H1 (cell line): ENCODE results near the gene COA1. TPM values are rescaled to one million over a fixed set of nuclear protein-coding genes. Genes with fewer than 3 reads are reported as not detected.

Source experiments
- CTCF ChIA-PET: fragments of 300-600 bp; sonication (Branson Sonifier 250); formaldehyde crosslinking; loops from one replicate; lab custom pipeline; 2021; ENCODE audit not compliant: partially characterized antibody; lab: Charles Lee
- POLR2A ChIA-PET: fragments of 300-600 bp; sonication (Branson Sonifier 250); formaldehyde crosslinking; loops from one replicate; lab custom pipeline; 2021; ENCODE audit warnings: inconsistent platforms; ENCODE audit not compliant: partially characterized antibody; lab: Charles Lee
- DNase-seq, 2 experiments: peaks; one replicate each; pipeline versions ENCODE4 v3.0.0 to v3.0.0-alpha.2; 2010 to 2022; ENCODE audit warnings: low spot score in 2 of 2, low read depth in 1 of 2, mixed read lengths in 1 of 2
- FAIRE-seq: peaks from 2 replicates; lab custom pipeline; 2011; peaks lifted over from hg19 to GRCh38; lab: Jason Lieb, UNC
- H2AFZ ChIP-seq: 2 replicates; pipeline ENCODE4 v1.8.1; 2012; ENCODE audit warnings: low read length, inconsistent platforms
- H2AK5ac ChIP-seq: 2 replicates; pipeline ENCODE4 v1.6.1; 2013; ENCODE audit warnings: low read depth, low read length
- H2BK120ac ChIP-seq: replicated peaks from 2 replicates; pipeline ENCODE3; 2013; ENCODE audit warnings: low read depth, low read length, inconsistent platforms
- H2BK12ac ChIP-seq: 2 replicates; pipeline ENCODE4 v1.6.1; 2013; ENCODE audit warnings: low read depth, low read length
- H2BK15ac ChIP-seq: 2 replicates; pipeline ENCODE4 v1.6.1; 2013; ENCODE audit warnings: low read length
- H2BK20ac ChIP-seq: 2 replicates; pipeline ENCODE4 v1.6.1; 2013; ENCODE audit warnings: low read length
- H2BK5ac ChIP-seq: 2 replicates; pipeline ENCODE4 v1.6.1; 2013; ENCODE audit warnings: low read depth, low read length
- H3K14ac ChIP-seq: 2 replicates; pipeline ENCODE4 v1.6.1; 2013; ENCODE audit warnings: inconsistent platforms; ENCODE audit not compliant: insufficient read length
- H3K18ac ChIP-seq: 2 replicates; pipeline ENCODE4 v1.6.1; 2013; ENCODE audit warnings: low read length; ENCODE audit errors: extremely low read depth
- H3K23ac ChIP-seq: 2 replicates; pipeline ENCODE4 v1.6.1; 2013; ENCODE audit warnings: inconsistent platforms; ENCODE audit not compliant: insufficient read length
- H3K23me2 ChIP-seq: 2 replicates; pipeline ENCODE4 v1.6.1; 2013; ENCODE audit warnings: low read depth, low read length
- H3K27ac ChIP-seq: 2 replicates; pipeline ENCODE4 v1.6.1; 2011; ENCODE audit warnings: low read depth, low read length, inconsistent platforms
- H3K27me3 ChIP-seq, 4 experiments: replicated peaks in 1 of 4; 1 replicate in 1 of 4; 2 replicates in 3 of 4; pipeline versions ENCODE4 v1.6.1 to v1.8.1; 2011 to 2013; ENCODE audit warnings: low read length in 3 of 4, mild to moderate bottlenecking in 3 of 4, inconsistent platforms in 2 of 4, mixed read lengths in 2 of 4, moderate library complexity in 1 of 4; ENCODE audit not compliant: control insufficient read depth in 3 of 4, insufficient read depth in 3 of 4; ENCODE audit errors: extremely low read depth in 1 of 4
- H3K36me3 ChIP-seq, 4 experiments: 2 replicates each; pipeline versions ENCODE4 v1.6.1 to v1.8.1; 2011 to 2013; ENCODE audit warnings: mild to moderate bottlenecking in 4 of 4, low read length in 3 of 4, moderate library complexity in 2 of 4, control low read depth in 1 of 4, inconsistent platforms in 1 of 4; ENCODE audit not compliant: insufficient read depth in 4 of 4, control insufficient read depth in 2 of 4
- H3K4ac ChIP-seq: replicated peaks from 2 replicates; pipeline ENCODE3; 2013; ENCODE audit warnings: low read length, low read depth, mixed read lengths, inconsistent platforms; ENCODE audit not compliant: insufficient read length
- H3K4me1 ChIP-seq, 4 experiments: replicated peaks in 1 of 4; 1 replicate in 1 of 4; 2 replicates in 3 of 4; pipeline versions ENCODE4 v1.6.1 to v1.8.1; 2011 to 2013; ENCODE audit warnings: low read length in 3 of 4, inconsistent platforms in 2 of 4, mixed read lengths in 1 of 4; ENCODE audit not compliant: insufficient read depth in 4 of 4, control insufficient read depth in 3 of 4
- H3K4me2 ChIP-seq, 2 experiments: 2 replicates each; pipeline versions ENCODE4 v1.6.1 to v1.8.1; 2011 to 2013; ENCODE audit warnings: low read depth in 2 of 2, low read length in 2 of 2, control low read depth in 1 of 2, inconsistent platforms in 1 of 2, mild to moderate bottlenecking in 1 of 2; ENCODE audit not compliant: insufficient read depth in 1 of 2
- H3K4me3 ChIP-seq, 4 experiments: fragments of 200-600, 300-600 bp in 1 of 4; sonication (generic), shearing (Covaris generic), sonication (Bioruptor Twin) in 1 of 4; 2 replicates each; pipeline versions ENCODE4 v1.5.1 to v1.8.1; 2011 to 2016; ENCODE audit warnings: low read length in 4 of 4, low read depth in 3 of 4, control low read depth in 2 of 4, inconsistent platforms in 2 of 4, mild to moderate bottlenecking in 2 of 4, mixed read lengths in 1 of 4, moderate library complexity in 1 of 4; ENCODE audit not compliant: insufficient read depth in 2 of 4; ENCODE audit errors: extremely low read depth in 1 of 4
- H3K56ac ChIP-seq: replicated peaks from 2 replicates; pipeline ENCODE3; 2013; ENCODE audit warnings: low read depth, mild to moderate bottlenecking, mixed read lengths, low read length, inconsistent platforms; ENCODE audit not compliant: insufficient read length
- H3K79me1 ChIP-seq: 2 replicates; pipeline ENCODE4 v1.6.1; 2013; ENCODE audit warnings: low read depth, low read length, control low read depth
- H3K79me2 ChIP-seq, 2 experiments: 2 replicates each; pipeline versions ENCODE4 v1.6.1 to v1.8.1; 2012 to 2013; ENCODE audit warnings: low read length in 2 of 2, mild to moderate bottlenecking in 2 of 2, inconsistent platforms in 1 of 2; ENCODE audit not compliant: insufficient read depth in 2 of 2, control insufficient read depth in 1 of 2
- H3K9ac ChIP-seq, 4 experiments: replicated peaks in 1 of 4; 1 replicate in 1 of 4; 2 replicates in 3 of 4; pipeline versions ENCODE4 v1.6.1 to v1.8.1; 2011 to 2013; ENCODE audit warnings: low read depth in 3 of 4, low read length in 3 of 4, control low read depth in 2 of 4, mild to moderate bottlenecking in 2 of 4, moderate library complexity in 2 of 4, inconsistent platforms in 1 of 4; ENCODE audit errors: extremely low read depth in 1 of 4
- H3K9me3 ChIP-seq, 2 experiments: 2 replicates each; pipeline versions ENCODE4 v1.6.1 to v1.8.1; 2012 to 2013; ENCODE audit warnings: mild to moderate bottlenecking in 2 of 2, moderate library complexity in 2 of 2, control low read depth in 1 of 2, inconsistent platforms in 1 of 2, low read depth in 1 of 2, low read length in 1 of 2, mixed read lengths in 1 of 2; ENCODE audit not compliant: insufficient read depth in 2 of 2
- H4K20me1 ChIP-seq, 2 experiments: replicated peaks in 1 of 2; 2 replicates each; pipeline versions ENCODE3 to v1.8.1; 2011 to 2013; ENCODE audit warnings: inconsistent platforms in 2 of 2, low read length in 2 of 2, mild to moderate bottlenecking in 1 of 2; ENCODE audit not compliant: insufficient read depth in 2 of 2, control insufficient read depth in 1 of 2
- H4K5ac ChIP-seq: 2 replicates; pipeline ENCODE4 v1.6.1; 2013; ENCODE audit warnings: low read length, low read depth, mixed read lengths, inconsistent platforms; ENCODE audit not compliant: insufficient read length
- H4K8ac ChIP-seq: 2 replicates; pipeline ENCODE4 v1.8.0; 2013; ENCODE audit warnings: mild to moderate bottlenecking, moderate library complexity, low read length, inconsistent platforms; ENCODE audit not compliant: insufficient read depth; ENCODE audit errors: extremely low read depth
- H4K91ac ChIP-seq: replicated peaks from 2 replicates; pipeline ENCODE3; 2013; ENCODE audit warnings: low read length, mixed read lengths, inconsistent platforms; ENCODE audit not compliant: insufficient read length
- CBX5 ChIP-seq: fragments of 300-800, 300-1000 bp; sonication (generic); IDR thresholded peaks from 2 replicates; pipeline ENCODE4 v1.7.1; 2016; ENCODE audit warnings: antibody characterized with exemption, low read length, low read depth
- EGR1 ChIP-seq: IDR thresholded peaks from 2 replicates; pipeline ENCODE4 v1.6.1; 2011; ENCODE audit warnings: low read depth, low read length, borderline replicate concordance
- HDAC6 ChIP-seq: IDR thresholded peaks from one replicate; pipeline ENCODE4 v1.7.1; 2012; ENCODE audit warnings: low read depth, mild to moderate bottlenecking, inconsistent platforms, low read length, moderate library complexity
- KDM4A ChIP-seq: IDR thresholded peaks from one replicate; pipeline ENCODE4 v1.7.1; 2012; ENCODE audit warnings: low read depth, mild to moderate bottlenecking, moderate library complexity, low read length, inconsistent platforms; ENCODE audit not compliant: severe bottlenecking
- MAFK ChIP-seq: IDR thresholded peaks from 2 replicates; pipeline ENCODE4 v1.6.1; 2012; ENCODE audit warnings: low read depth, mild to moderate bottlenecking, improper control_type of control experiment, low read length
- PHF8 ChIP-seq: fragments of 200-600 bp; sonication (generic); conservative IDR thresholded peaks from 2 replicates; pipeline ENCODE4 v1.7.1; 2012; ENCODE audit warnings: low read depth, mild to moderate bottlenecking, inconsistent platforms, low read length, moderate library complexity
- POLR2AphosphoS5 ChIP-seq: IDR thresholded peaks from 2 replicates; pipeline ENCODE4 v1.6.1; 2011; ENCODE audit warnings: low read depth, low read length
- RXRA ChIP-seq: IDR thresholded peaks from 2 replicates; pipeline ENCODE4 v1.6.1; 2011; ENCODE audit warnings: low read depth, mild to moderate bottlenecking, low read length, moderate library complexity; ENCODE audit not compliant: insufficient read depth
- SRF ChIP-seq: IDR thresholded peaks from 2 replicates; pipeline ENCODE4 v1.6.1; 2011; ENCODE audit warnings: mild to moderate bottlenecking, low read depth, low read length, moderate library complexity
- TBP ChIP-seq: IDR thresholded peaks from 2 replicates; pipeline ENCODE4 v1.6.1; 2011; ENCODE audit warnings: low read depth, low read length, improper control_type of control experiment
- WGBS, 2 experiments: shearing (Covaris generic) in 1 of 2; methylation state at CpG; one replicate each; pipeline versions ENCODE4 v1.1.6 to v1.1.7; 2013 to 2015; ENCODE audit warnings: low lambda C conversion rate in 2 of 2, mixed read lengths in 2 of 2, inconsistent platforms in 1 of 2, low coverage in 1 of 2, missing lambda C conversion rate in 1 of 2; ENCODE audit not compliant: insufficient replicate concordance in 2 of 2, insufficient coverage in 1 of 2, insufficient read length in 1 of 2; ENCODE audit errors: extremely low coverage in 1 of 2, missing lambda C conversion rate in 1 of 2; 5-methylcytosine and 5-hydroxymethylcytosine counted together
- polyA plus RNA-seq, 7 experiments: library from polyadenylated mRNA; depleted of rRNA in 3 of 7; stranded (reverse) in 5 of 7; unstranded in 2 of 7; fragments of >200 nt in 5 of 7; fragments of 200-250 nt in 2 of 7; gene quantifications; 1 replicate in 5 of 7; 2 replicates in 1 of 7; 4 replicates in 1 of 7; pipeline versions ENCODE4 v1.2.1 to v1.2.3, GENCODE V29; 2011 to 2013; ENCODE audit warnings: missing spikeins in 2 of 7, mixed read lengths in 2 of 7
- total RNA-seq: library from RNA; stranded (reverse); fragmentation: NEBNext Ultra II Directional; extraction: Animal tissue kit (Norgen Biotek cat#: 25700); gene quantifications from 2 replicates; pipeline ENCODE4 v1.2.1, GENCODE V29; 2021
- TF ChIP-seq, protein P1 (sequence below): IDR thresholded peaks from 2 replicates; pipeline ENCODE4 v1.6.1; 2011; ENCODE audit warnings: low read depth, mild to moderate bottlenecking, low read length; ENCODE audit not compliant: insufficient read depth
- TF ChIP-seq, protein P2 (sequence below): IDR thresholded peaks from 2 replicates; pipeline ENCODE4 v1.6.1; 2012; ENCODE audit warnings: inconsistent platforms

COA1 gene
- total and polyA plus RNA-seq, 2 of the 8 experiments (the other 6 are each of a cell fraction or from before 2014, with no cell fraction given): 98.6 to 143 TPM

DNA sequence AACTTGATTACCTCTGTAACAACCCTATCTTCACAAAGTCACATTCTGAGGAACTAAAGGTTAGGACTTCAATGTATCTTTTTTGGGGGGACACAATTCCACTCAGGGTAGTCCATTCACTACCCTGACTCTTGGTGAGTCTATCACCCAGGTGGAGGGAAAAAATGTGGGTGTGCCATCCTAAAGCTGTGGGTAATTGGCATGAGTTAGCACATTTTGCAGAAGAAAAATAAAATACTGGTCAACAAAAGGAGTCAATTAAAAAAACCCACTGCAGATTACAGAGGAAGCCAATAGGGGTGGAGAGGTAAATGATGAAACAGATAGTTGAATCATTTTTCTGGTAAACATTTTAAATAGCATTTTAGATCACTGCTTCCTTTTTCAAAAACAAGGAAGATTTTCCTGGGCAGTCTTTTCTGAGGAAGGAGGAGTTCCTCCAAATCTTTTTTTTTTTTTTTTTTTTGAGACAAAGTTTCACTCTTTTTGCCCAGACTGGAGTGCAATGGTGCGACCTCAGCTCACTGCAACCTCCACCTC is 24.0 kb upstream of the COA1 start:
- H4K91ac ChIP-seq: no peak overlapping the region
- no peak overlapping the region for H3K18ac ChIP-seq
- DNase-seq (no peak), FAIRE-seq (no peak)
- H3K4me2 ChIP-seq: no peak overlapping the region
- no peaks in the 10 kb centered on the region for H3K36me3 ChIP-seq
- no peak overlapping the region for H3K9ac ChIP-seq
- H2BK12ac ChIP-seq: no peak overlapping the region
- no peak overlapping the region for H3K56ac ChIP-seq
- no peak overlapping the region for H4K8ac ChIP-seq
- WGBS, 2 experiments: 100% methylated on average over 1 of the region's 1 CpG; no CpG with 5 or more reads in 1 of the 2 experiments
- H3K4ac ChIP-seq: no peak overlapping the region
- H2BK5ac ChIP-seq: no peak overlapping the region
- no peaks in the 10 kb centered on the region for H3K79me1 ChIP-seq
- H3K14ac ChIP-seq: no peak overlapping the region
- peaks cover 0 to 5% (median 2%) of the 10 kb centered on the region in 4 experiments; a peak in 5 of 7 replicates for H3K4me1 ChIP-seq
- no peak overlapping the region for H3K23ac ChIP-seq
- no peak overlapping the region for H2BK120ac ChIP-seq
- H3K27ac ChIP-seq: no peak overlapping the region
- H3K27me3 ChIP-seq: peaks cover 0 to 8% (median 2%) of the 10 kb centered on the region in 4 experiments; a peak in 4 of 7 replicates
- no peak overlapping the region for H2AFZ ChIP-seq
- H4K5ac ChIP-seq: no peak overlapping the region
- ChIA-PET CTCF (interaction anchor here (0.6 to 0.7 kb wide), 3 partner anchors 11 to 291 kb away, joined by 3 to 5 read pairs (median 3); no protein-coding TSS in a partner anchor), POLR2A (interaction anchor here (0.6 to 0.7 kb wide), 2 partner anchors 10 to 46 kb away, joined by 3 to 5 read pairs; no protein-coding TSS in a partner anchor)
- no peak overlapping the region for H2BK15ac ChIP-seq
- H3K4me3 ChIP-seq: no peak overlapping the region
- H2BK20ac ChIP-seq: no peak overlapping the region
- no peaks in the 10 kb centered on the region for H4K20me1 ChIP-seq
- H3K79me2 ChIP-seq: no peaks in the 10 kb centered on the region
- no peaks in the 10 kb centered on the region for H3K9me3 ChIP-seq
- no peak overlapping the region for H2AK5ac ChIP-seq
- H3K23me2 ChIP-seq: peaks cover 3% of the 10 kb centered on the region
- no peak for TF ChIP-seq CBX5
- TF ChIP-seq TBP: no peak
- TF ChIP-seq RXRA: no peak
- TF ChIP-seq, protein P1, sequence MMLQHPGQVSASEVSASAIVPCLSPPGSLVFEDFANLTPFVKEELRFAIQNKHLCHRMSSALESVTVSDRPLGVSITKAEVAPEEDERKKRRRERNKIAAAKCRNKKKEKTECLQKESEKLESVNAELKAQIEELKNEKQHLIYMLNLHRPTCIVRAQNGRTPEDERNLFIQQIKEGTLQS: no peak
- no peak for TF ChIP-seq POLR2AphosphoS5
- no peak for TF ChIP-seq MAFK
- no peak for TF ChIP-seq PHF8
- TF ChIP-seq KDM4A: no peak
- TF ChIP-seq, protein P2, sequence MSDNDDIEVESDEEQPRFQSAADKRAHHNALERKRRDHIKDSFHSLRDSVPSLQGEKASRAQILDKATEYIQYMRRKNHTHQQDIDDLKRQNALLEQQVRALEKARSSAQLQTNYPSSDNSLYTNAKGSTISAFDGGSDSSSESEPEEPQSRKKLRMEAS: no peak
- no peak for TF ChIP-seq SRF
- no peak for TF ChIP-seq HDAC6
- no peak for TF ChIP-seq EGR1
